ENCODE measurements around the gene C14orf132. TPM values are rescaled to one million over a fixed set of nuclear protein-coding genes. Genes with fewer than 3 reads are reported as not detected.

The C14orf132 gene
- polyA plus RNA-seq, 1 donor (not counting 4 experiments of a cell fraction or from before 2014, with no cell fraction given), result 1.3 TPM

DNA sequence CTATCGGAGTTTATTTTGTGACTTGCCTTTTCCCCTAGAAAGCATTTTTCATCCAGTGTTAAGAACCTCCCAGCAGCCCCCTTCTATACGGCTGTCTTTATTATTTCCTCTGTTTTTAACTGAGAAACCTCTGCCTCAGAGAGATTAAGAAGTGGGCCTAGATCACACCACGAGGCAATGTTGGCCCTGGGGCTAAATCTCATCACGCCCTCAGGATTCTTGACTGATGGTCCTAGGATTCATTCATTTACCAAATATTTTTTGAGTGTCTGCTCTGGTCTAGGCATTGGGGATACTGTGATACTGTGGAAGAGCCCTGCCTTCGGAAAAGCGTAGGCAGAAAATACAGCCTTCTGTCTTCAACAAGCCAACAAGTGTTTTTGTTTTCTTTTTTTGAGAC is 42.1 kb downstream of the C14orf132 start:
- Histone ChIP-seq H3K9me3 (ENCODE audit: control insufficient read depth, low read depth, low read length) (no peaks in the 10 kb centered on the region), H4K20me1 (ENCODE audit: control insufficient read depth, extremely low read depth, insufficient read depth, low read length) (no peaks in the 10 kb centered on the region), H3K4me3 (ENCODE audit: control insufficient read depth in 2 of 3, extremely low read depth in 1 of 3, insufficient read depth in 2 of 3, low read depth in 1 of 3, low read length in 3 of 3) (no peak overlapping the region), H2AFZ (ENCODE audit: control insufficient read depth, low read length) (no peak overlapping the region), H3K36me3 (ENCODE audit: control insufficient read depth in 2 of 2, extremely low read depth in 1 of 2, insufficient read depth in 2 of 2, low read length in 2 of 2) (no peaks in the 10 kb centered on the region), H3K4me1 (ENCODE audit: control insufficient read depth, extremely low read depth, insufficient read depth, low read length) (peaks cover 18% of the 10 kb centered on the region), H3K9ac (ENCODE audit: control insufficient read depth, extremely low read depth, insufficient read depth, low read length) (no peak overlapping the region), H3K4me2 (ENCODE audit: control insufficient read depth, extremely low read depth, insufficient read depth, low read depth, low read length) (no peak overlapping the region), H3K9me1 (ENCODE audit: control insufficient read depth, extremely low read depth, insufficient read depth, low read length) (no peaks in the 10 kb centered on the region), H3K79me2 (ENCODE audit: control insufficient read depth, insufficient read depth, low read length) (no peaks in the 10 kb centered on the region), H3K27ac (ENCODE audit: control insufficient read depth, insufficient read depth, low read length) (no peak overlapping the region), H3K27me3 (ENCODE audit: control insufficient read depth, extremely low read depth, insufficient read depth, low read length) (peaks cover 6% of the 10 kb centered on the region)
- no peak for TF ChIP-seq EZH2 (IDR thresholded peaks at IDR 0.05; ENCODE audit: low read length)
- TF ChIP-seq, protein P1, sequence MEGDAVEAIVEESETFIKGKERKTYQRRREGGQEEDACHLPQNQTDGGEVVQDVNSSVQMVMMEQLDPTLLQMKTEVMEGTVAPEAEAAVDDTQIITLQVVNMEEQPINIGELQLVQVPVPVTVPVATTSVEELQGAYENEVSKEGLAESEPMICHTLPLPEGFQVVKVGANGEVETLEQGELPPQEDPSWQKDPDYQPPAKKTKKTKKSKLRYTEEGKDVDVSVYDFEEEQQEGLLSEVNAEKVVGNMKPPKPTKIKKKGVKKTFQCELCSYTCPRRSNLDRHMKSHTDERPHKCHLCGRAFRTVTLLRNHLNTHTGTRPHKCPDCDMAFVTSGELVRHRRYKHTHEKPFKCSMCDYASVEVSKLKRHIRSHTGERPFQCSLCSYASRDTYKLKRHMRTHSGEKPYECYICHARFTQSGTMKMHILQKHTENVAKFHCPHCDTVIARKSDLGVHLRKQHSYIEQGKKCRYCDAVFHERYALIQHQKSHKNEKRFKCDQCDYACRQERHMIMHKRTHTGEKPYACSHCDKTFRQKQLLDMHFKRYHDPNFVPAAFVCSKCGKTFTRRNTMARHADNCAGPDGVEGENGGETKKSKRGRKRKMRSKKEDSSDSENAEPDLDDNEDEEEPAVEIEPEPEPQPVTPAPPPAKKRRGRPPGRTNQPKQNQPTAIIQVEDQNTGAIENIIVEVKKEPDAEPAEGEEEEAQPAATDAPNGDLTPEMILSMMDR (optimal IDR thresholded peaks at IDR 0.05 in 1 of 3, IDR thresholded peaks at IDR 0.05 in 1 of 3, conservative IDR thresholded peaks at IDR 0.05 in 1 of 3; ENCODE audit: extremely low read depth in 1 of 3, insufficient read depth in 2 of 3, low read length in 3 of 3), result no peak
- FAIRE-seq (no peak), DNase-seq (ENCODE audit: low read depth, low spot score) (no peak)
- dilution Hi-C loops (cut with MboI; ENCODE audit: extremely low pct_ligation_motif_present, low sequenced_read_pairs), result no loop called here

GRCh38 chr14:96081767-96082400 is 42.7 kb downstream of the C14orf132 start:
- no peak overlapping the region for H3K4me3 ChIP-seq (ENCODE audit: control insufficient read depth in 2 of 3, extremely low read depth in 1 of 3, insufficient read depth in 2 of 3, low read depth in 1 of 3, low read length in 3 of 3)
- H3K27me3 ChIP-seq (ENCODE audit: control insufficient read depth, extremely low read depth, insufficient read depth, low read length), result peaks cover under 1% of the 10 kb centered on the region
- H3K79me2 ChIP-seq (ENCODE audit: control insufficient read depth, insufficient read depth, low read length), result no peaks in the 10 kb centered on the region
- no peak overlapping the region for H2AFZ ChIP-seq (ENCODE audit: control insufficient read depth, low read length)
- dilution Hi-C loops (cut with MboI; ENCODE audit: extremely low pct_ligation_motif_present, low sequenced_read_pairs), result no loop called here
- no peaks in the 10 kb centered on the region for H3K9me3 ChIP-seq (ENCODE audit: control insufficient read depth, low read depth, low read length)
- no peaks in the 10 kb centered on the region for H4K20me1 ChIP-seq (ENCODE audit: control insufficient read depth, extremely low read depth, insufficient read depth, low read length)
- TF ChIP-seq, protein P1 (optimal IDR thresholded peaks at IDR 0.05 in 1 of 3, IDR thresholded peaks at IDR 0.05 in 1 of 3, conservative IDR thresholded peaks at IDR 0.05 in 1 of 3; ENCODE audit: extremely low read depth in 1 of 3, insufficient read depth in 2 of 3, low read length in 3 of 3), result no peak
- TF ChIP-seq EZH2 (IDR thresholded peaks at IDR 0.05; ENCODE audit: low read length), result no peak
- H3K36me3 ChIP-seq (ENCODE audit: control insufficient read depth in 2 of 2, extremely low read depth in 1 of 2, insufficient read depth in 2 of 2, low read length in 2 of 2), result no peaks in the 10 kb centered on the region
- DNase-seq (ENCODE audit: low read depth, low spot score) (no peak), FAIRE-seq (no peak)
- H3K27ac ChIP-seq (ENCODE audit: control insufficient read depth, insufficient read depth, low read length), result no peak overlapping the region
- peaks cover 23% of the 10 kb centered on the region for H3K4me1 ChIP-seq (ENCODE audit: control insufficient read depth, extremely low read depth, insufficient read depth, low read length)
- no peaks in the 10 kb centered on the region for H3K9me1 ChIP-seq (ENCODE audit: control insufficient read depth, extremely low read depth, insufficient read depth, low read length)
- no peak overlapping the region for H3K4me2 ChIP-seq (ENCODE audit: control insufficient read depth, extremely low read depth, insufficient read depth, low read depth, low read length)
- H3K9ac ChIP-seq (ENCODE audit: control insufficient read depth, extremely low read depth, insufficient read depth, low read length), result no peak overlapping the region

Data from keratinocyte (primary cell).